ENCODE data around the gene SFI1.

GRCh38 chr22:31491218-31491962 lies 4.9 kb upstream of the SFI1 start:
- TF ChIP-seq EZH2 (IDR thresholded peaks at IDR 0.05; ENCODE audit: insufficient read depth, poor library complexity, severe bottlenecking) (no peak), EZH2phosphoT487 (IDR thresholded peaks at IDR 0.05; ENCODE audit: insufficient read depth, low read depth) (no peak)
